K562 (cell line): ENCODE measurements around the gene SAMD4A.

ENCODE experiments used
- BRCA1 ChIP-seq, 2 experiments: fragments of 450-650 bp in 1 of 2; sonication (generic) in 1 of 2; formaldehyde crosslinking in 1 of 2; IDR thresholded peaks; 2 replicates each; pipeline versions ENCODE4 v1.5.0 to v1.6.1; 2017 to 2020; ENCODE audit warnings: mild to moderate bottlenecking in 1 of 2, missing genetic modification reagents in 1 of 2
- CTCF ChIP-seq, 3 experiments: IDR thresholded peaks in 2 of 3; conservative IDR thresholded peaks in 1 of 3; 2 replicates each; pipeline ENCODE4 v1.5.1; 2011 to 2012; ENCODE audit warnings: low read length in 3 of 3, mild to moderate bottlenecking in 3 of 3, control low read depth in 2 of 3, improper control_type of control experiment in 1 of 3, inconsistent platforms in 1 of 3, low read depth in 1 of 3, mixed read lengths in 1 of 3, moderate library complexity in 1 of 3; ENCODE audit not compliant: insufficient read depth in 2 of 3
- FOXP4 ChIP-seq: sonication (generic); formaldehyde crosslinking; IDR thresholded peaks from 2 replicates; pipeline ENCODE4 v1.8.0; 2022; ENCODE audit warnings: mild to moderate bottlenecking, missing genetic modification reagents, borderline replicate concordance
- JUN ChIP-seq, 2 experiments: sonication (generic) in 1 of 2; formaldehyde crosslinking in 1 of 2; IDR thresholded peaks; 2 replicates each; pipeline versions ENCODE4 v1.6.1 to v1.8.0; 2012 to 2022; ENCODE audit warnings: borderline replicate concordance in 2 of 2, mild to moderate bottlenecking in 2 of 2, improper control_type of control experiment in 1 of 2, low read depth in 1 of 2, low read length in 1 of 2, missing genetic modification reagents in 1 of 2
- KDM1A ChIP-seq, 2 experiments: fragments of 450-650 bp; IDR thresholded peaks; 2 replicates each; pipeline ENCODE4 v1.6.1; 2016; ENCODE audit warnings: mild to moderate bottlenecking in 2 of 2
- KLF6 ChIP-seq: fragments of 250-450 bp; sonication (Bioruptor Pico); IDR thresholded peaks from 2 replicates; pipeline ENCODE4 v1.4.0; 2020; ENCODE audit warnings: mild to moderate bottlenecking, moderate library complexity, borderline replicate concordance
- POLR2A ChIP-seq: fragments of 450-650 bp; conservative IDR thresholded peaks from 2 replicates; pipeline ENCODE4 v1.6.1; 2016
- SMAD3 ChIP-seq: fragments of 450-650 bp; formaldehyde crosslinking; conservative IDR thresholded peaks from 2 replicates; pipeline ENCODE4 v1.4.0; 2020; ENCODE audit warnings: mild to moderate bottlenecking
- TRIM24 ChIP-seq, 2 experiments: fragments of 450-650 bp; IDR thresholded peaks; 2 replicates each; pipeline ENCODE4 v1.6.1; 2016
- ZBTB7A ChIP-seq: IDR thresholded peaks from 2 replicates; pipeline ENCODE4 v1.6.1; 2011; ENCODE audit warnings: low read depth, mild to moderate bottlenecking, low read length, moderate library complexity, borderline replicate concordance; ENCODE audit not compliant: control insufficient read depth
- ZNF384 ChIP-seq: IDR thresholded peaks from 2 replicates; pipeline ENCODE4 v1.6.1; 2012; ENCODE audit warnings: low read depth, low read length, improper control_type of control experiment
- ZNF77 ChIP-seq: fragments of 250-450 bp; sonication (Bioruptor Pico); IDR thresholded peaks from 2 replicates; pipeline ENCODE4 v1.5.0; 2020

GRCh38 chr14:54778618-54779345, 211.9 kb downstream of the SAMD4A start:
- TF ChIP-seq JUN (IDR thresholded peaks at IDR 0.05; ENCODE audit: borderline replicate concordance, low read depth, low read length) (no peak), JUN (CRISPR knock-in tag; IDR thresholded peaks at IDR 0.05; ENCODE audit: borderline replicate concordance) (no peak), SMAD3 (CRISPR knock-in tag) (no peak), BRCA1 (IDR thresholded peaks at IDR 0.05) (no peak), BRCA1 (CRISPR knock-in tag; IDR thresholded peaks at IDR 0.05) (no peak), POLR2A (no peak), FOXP4 (CRISPR knock-in tag) (no peak), TRIM24 (IDR thresholded peaks at IDR 0.05) (no peak), KDM1A (IDR thresholded peaks at IDR 0.05) (no peak), KLF6 (no peak), ZBTB7A (no peak), ZNF77 (CRISPR knock-in tag) (no peak), CTCF (IDR thresholded peaks at IDR 0.05 in 2 of 3, conservative IDR thresholded peaks at IDR 0.05 in 1 of 3; ENCODE audit: insufficient read depth in 2 of 3, low read depth in 1 of 3, low read length in 3 of 3) (no peak), ZNF384 (no peak)
